ENCODE results near the gene CCDC30.
"Not testable (repeated sequence)": the region's sequence is repeated elsewhere in the genome, so short reads cannot be mapped to it uniquely, and the experiment has no call there.

Gene CCDC30

GRCh38 chr1:42533101-42533863, 70.2 kb downstream of the CCDC30 start:
- no peak for DNase-seq

GRCh38 chr1:42541104-42541503, 78.0 kb downstream of the CCDC30 start:
- DNase-seq = no peak

GRCh38 chr1:42551180-42551579, 88.1 kb downstream of the CCDC30 start:
- DNase-seq = no peak

GRCh38 chr1:42551590-42551989, 88.5 kb downstream of the CCDC30 start:
- DNase-seq = no peak

- DNase-seq = no peak
Observed at GRCh38 chr1:42552636-42553035, 89.5 kb downstream of the CCDC30 start.

- no peak for DNase-seq
Observed at GRCh38 chr1:42557230-42557851, 94.3 kb downstream of the CCDC30 start.

- DNase-seq = no peak
Observed at GRCh38 chr1:42567038-42567437, 104.0 kb downstream of the CCDC30 start.

- DNase-seq = no peak
Observed at GRCh38 chr1:42576935-42577334, 113.8 kb downstream of the CCDC30 start.

- no peak for DNase-seq
Observed at GRCh38 chr1:42586016-42586415, 122.9 kb downstream of the CCDC30 start.

- no peak for DNase-seq
Observed at GRCh38 chr1:42587753-42588152, 124.7 kb downstream of the CCDC30 start.

- DNase-seq = no peak
Observed at GRCh38 chr1:42592811-42593210, 129.7 kb downstream of the CCDC30 start.

- DNase-seq = no peak
Observed at GRCh38 chr1:42593486-42594100, 130.5 kb downstream of the CCDC30 start.

- no peak for DNase-seq
Observed at GRCh38 chr1:42601472-42601871, 138.4 kb downstream of the CCDC30 start.

- DNase-seq = no peak
Observed at GRCh38 chr1:42613803-42614131, 150.7 kb downstream of the CCDC30 start.

- DNase-seq = no peak
Observed at GRCh38 chr1:42618866-42619265, 155.8 kb downstream of the CCDC30 start.

- DNase-seq = no peak
Observed at GRCh38 chr1:42620307-42620706, 157.2 kb downstream of the CCDC30 start.

- DNase-seq = not testable (repeated sequence)
Observed at GRCh38 chr1:42621180-42621579, 158.1 kb downstream of the CCDC30 start.

- DNase-seq = not testable (repeated sequence)
Observed at GRCh38 chr1:42627205-42627604, 164.1 kb downstream of the CCDC30 start.

GRCh38 chr1:42639116-42639515, 176.0 kb downstream of the CCDC30 start:
- no peak for DNase-seq

- DNase-seq = no peak
Observed at GRCh38 chr1:42646056-42646455, 183.0 kb downstream of the CCDC30 start.

- no peak for DNase-seq
Observed at GRCh38 chr1:42657201-42657600, 194.1 kb downstream of the CCDC30 start.

GRCh38 chr1:42657981-42658876, 195.1 kb downstream of the CCDC30 start, which contains the start of gene PPIH:
TSS of gene PPIH (plus strand) at chr1:42658423. CDS start at chr1:42658447, 24 bp downstream.
- DNase-seq = peak; percentile 96

GRCh38 chr1:42658877-42659337, 195.8 kb downstream of the CCDC30 start:
- no peak for DNase-seq
